Measurements from ENCODE around the gene NXPH4. TPM values are rescaled to one million over a fixed set of nuclear protein-coding genes. Genes with fewer than 3 reads are reported as not detected.

NXPH4 gene
- polyA plus RNA-seq, 1 donor: 0.91 TPM

DNA sequence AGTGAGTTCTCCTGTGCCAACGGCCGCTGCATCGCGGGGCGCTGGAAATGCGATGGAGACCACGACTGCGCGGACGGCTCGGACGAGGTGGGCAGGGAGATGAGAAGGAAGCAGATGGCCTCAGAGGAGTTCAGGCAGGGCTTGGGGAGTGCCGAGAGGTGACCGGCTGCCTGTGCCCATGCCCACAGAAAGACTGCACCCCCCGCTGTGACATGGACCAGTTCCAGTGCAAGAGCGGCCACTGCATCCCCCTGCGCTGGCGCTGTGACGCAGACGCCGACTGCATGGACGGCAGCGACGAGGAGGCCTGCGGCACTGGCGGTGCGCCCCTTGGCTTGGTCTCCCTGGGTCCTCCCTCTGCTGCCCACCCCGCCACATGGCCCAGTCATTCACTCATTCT, 13.4 kb upstream of the NXPH4 start:
- DNase-seq: no peak
- H3K36me3 ChIP-seq (ENCODE audit: control insufficient read depth, insufficient read depth, low read length): peaks cover 92% of the 10 kb centered on the region
- 90% methylated on average over 2 of the region's 28 CpGs for WGBS (ENCODE audit: insufficient coverage, low lambda C conversion rate)
- H3K4me3 ChIP-seq (ENCODE audit: low read length): no peak overlapping the region
- H3K27me3 ChIP-seq (ENCODE audit: control insufficient read depth, insufficient read depth, low read length): no peaks in the 10 kb centered on the region
- H3K27ac ChIP-seq (ENCODE audit: low read length): no peak overlapping the region
- no peaks in the 10 kb centered on the region for H3K9me3 ChIP-seq (ENCODE audit: control insufficient read depth, low read depth, low read length)
- H3K4me1 ChIP-seq (ENCODE audit: control insufficient read depth, insufficient read depth, low read length): no peaks in the 10 kb centered on the region

DNA sequence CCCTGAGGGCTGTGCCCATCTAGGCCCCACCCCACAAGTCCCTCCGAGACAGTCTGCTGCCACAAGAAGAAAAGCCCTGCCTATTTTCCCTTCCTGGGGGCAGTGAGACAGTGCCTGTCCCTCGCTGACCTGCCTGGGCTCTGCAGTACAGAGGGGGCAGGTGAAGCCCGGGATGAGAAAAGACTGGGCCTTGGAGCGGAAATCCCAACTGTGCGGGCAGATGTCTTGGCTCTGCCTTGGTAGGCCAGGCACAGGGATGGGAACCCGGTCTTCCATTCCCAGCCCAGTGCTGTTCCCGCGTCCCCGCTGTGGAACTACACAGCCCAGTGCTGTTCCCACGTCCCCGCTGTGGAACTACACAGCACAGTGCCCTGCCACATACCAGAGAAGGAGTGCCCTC, 12.8 kb upstream of the NXPH4 start:
- H3K4me3 ChIP-seq (ENCODE audit: low read length): no peak overlapping the region
- no peaks in the 10 kb centered on the region for H3K9me3 ChIP-seq (ENCODE audit: control insufficient read depth, low read depth, low read length)
- no peak for DNase-seq
- H3K4me1 ChIP-seq (ENCODE audit: control insufficient read depth, insufficient read depth, low read length): no peaks in the 10 kb centered on the region
- no peak overlapping the region for H3K27ac ChIP-seq (ENCODE audit: low read length)
- H3K36me3 ChIP-seq (ENCODE audit: control insufficient read depth, insufficient read depth, low read length): peaks cover 92% of the 10 kb centered on the region
- WGBS (ENCODE audit: insufficient coverage, low lambda C conversion rate): no CpG with 5 or more reads among the region's 11 CpGs
- no peaks in the 10 kb centered on the region for H3K27me3 ChIP-seq (ENCODE audit: control insufficient read depth, insufficient read depth, low read length)

DNA sequence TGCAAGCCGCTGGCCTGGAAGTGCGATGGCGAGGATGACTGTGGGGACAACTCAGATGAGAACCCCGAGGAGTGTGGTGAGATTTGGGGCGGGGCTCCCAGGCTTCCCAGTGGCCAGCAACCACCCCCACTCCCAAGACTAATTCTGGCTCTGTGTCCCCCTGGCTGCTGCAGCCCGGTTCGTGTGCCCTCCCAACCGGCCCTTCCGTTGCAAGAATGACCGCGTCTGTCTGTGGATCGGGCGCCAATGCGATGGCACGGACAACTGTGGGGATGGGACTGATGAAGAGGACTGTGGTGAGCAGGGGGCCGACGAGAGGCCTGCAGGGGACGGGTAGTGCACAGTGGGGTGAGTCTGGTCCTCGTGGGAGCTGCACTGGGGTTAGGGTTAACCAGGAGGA, 12.1 kb upstream of the NXPH4 start:
- Histone ChIP-seq H3K4me1 (ENCODE audit: control insufficient read depth, insufficient read depth, low read length) (no peaks in the 10 kb centered on the region), H3K27ac (ENCODE audit: low read length) (no peak overlapping the region), H3K36me3 (ENCODE audit: control insufficient read depth, insufficient read depth, low read length) (peaks cover 92% of the 10 kb centered on the region), H3K27me3 (ENCODE audit: control insufficient read depth, insufficient read depth, low read length) (no peaks in the 10 kb centered on the region), H3K4me3 (ENCODE audit: low read length) (no peak overlapping the region), H3K9me3 (ENCODE audit: control insufficient read depth, low read depth, low read length) (no peaks in the 10 kb centered on the region)
- no peak for DNase-seq
- no CpG with 5 or more reads among the region's 19 CpGs for WGBS (ENCODE audit: insufficient coverage, low lambda C conversion rate)

DNA sequence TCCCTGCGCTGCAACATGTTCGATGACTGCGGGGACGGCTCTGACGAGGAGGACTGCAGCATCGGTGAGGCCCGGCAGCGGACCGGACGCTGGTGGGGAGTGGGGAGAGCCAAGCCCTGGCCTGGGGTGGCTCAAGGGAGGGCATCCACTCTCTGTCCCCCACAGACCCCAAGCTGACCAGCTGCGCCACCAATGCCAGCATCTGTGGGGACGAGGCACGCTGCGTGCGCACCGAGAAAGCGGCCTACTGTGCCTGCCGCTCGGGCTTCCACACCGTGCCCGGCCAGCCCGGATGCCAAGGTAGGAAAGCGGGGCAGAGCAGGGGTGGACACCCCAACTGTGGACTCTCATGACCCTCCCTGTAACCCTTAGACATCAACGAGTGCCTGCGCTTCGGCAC, 11.4 kb upstream of the NXPH4 start:
- H3K36me3 ChIP-seq (ENCODE audit: control insufficient read depth, insufficient read depth, low read length): peaks cover 92% of the 10 kb centered on the region
- H3K9me3 ChIP-seq (ENCODE audit: control insufficient read depth, low read depth, low read length): no peaks in the 10 kb centered on the region
- no CpG with 5 or more reads among the region's 26 CpGs for WGBS (ENCODE audit: insufficient coverage, low lambda C conversion rate)
- no peaks in the 10 kb centered on the region for H3K4me1 ChIP-seq (ENCODE audit: control insufficient read depth, insufficient read depth, low read length)
- no peak overlapping the region for H3K27ac ChIP-seq (ENCODE audit: low read length)
- no peak overlapping the region for H3K4me3 ChIP-seq (ENCODE audit: low read length)
- DNase-seq: no peak
- H3K27me3 ChIP-seq (ENCODE audit: control insufficient read depth, insufficient read depth, low read length): no peaks in the 10 kb centered on the region

DNA sequence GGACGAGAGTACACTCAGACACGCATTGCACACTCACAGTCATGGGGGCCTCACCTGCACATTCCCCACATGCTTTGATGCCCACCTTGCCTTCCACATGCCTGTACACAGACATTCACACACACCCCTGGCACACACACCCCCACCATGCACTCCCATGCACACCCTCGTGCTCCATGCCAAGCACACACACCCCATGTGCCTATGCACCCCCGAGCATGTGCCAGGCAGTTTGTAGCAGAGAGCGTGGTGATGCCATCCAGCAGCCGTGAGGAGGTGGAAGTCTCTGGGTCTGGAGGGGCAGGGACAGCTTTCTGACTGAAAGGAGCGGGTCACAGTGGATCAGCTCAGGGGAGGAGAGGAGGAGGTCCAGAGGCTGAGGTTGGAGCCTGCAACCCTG, 10.7 kb upstream of the NXPH4 start:
- Histone ChIP-seq H3K4me1 (ENCODE audit: control insufficient read depth, insufficient read depth, low read length) (no peaks in the 10 kb centered on the region), H3K27ac (ENCODE audit: low read length) (no peak overlapping the region), H3K9me3 (ENCODE audit: control insufficient read depth, low read depth, low read length) (no peaks in the 10 kb centered on the region), H3K4me3 (ENCODE audit: low read length) (no peak overlapping the region), H3K36me3 (ENCODE audit: control insufficient read depth, insufficient read depth, low read length) (peaks cover 94% of the 10 kb centered on the region), H3K27me3 (ENCODE audit: control insufficient read depth, insufficient read depth, low read length) (no peaks in the 10 kb centered on the region)
- DNase-seq: no peak
- no CpG with 5 or more reads among the region's 7 CpGs for WGBS (ENCODE audit: insufficient coverage, low lambda C conversion rate)

DNA sequence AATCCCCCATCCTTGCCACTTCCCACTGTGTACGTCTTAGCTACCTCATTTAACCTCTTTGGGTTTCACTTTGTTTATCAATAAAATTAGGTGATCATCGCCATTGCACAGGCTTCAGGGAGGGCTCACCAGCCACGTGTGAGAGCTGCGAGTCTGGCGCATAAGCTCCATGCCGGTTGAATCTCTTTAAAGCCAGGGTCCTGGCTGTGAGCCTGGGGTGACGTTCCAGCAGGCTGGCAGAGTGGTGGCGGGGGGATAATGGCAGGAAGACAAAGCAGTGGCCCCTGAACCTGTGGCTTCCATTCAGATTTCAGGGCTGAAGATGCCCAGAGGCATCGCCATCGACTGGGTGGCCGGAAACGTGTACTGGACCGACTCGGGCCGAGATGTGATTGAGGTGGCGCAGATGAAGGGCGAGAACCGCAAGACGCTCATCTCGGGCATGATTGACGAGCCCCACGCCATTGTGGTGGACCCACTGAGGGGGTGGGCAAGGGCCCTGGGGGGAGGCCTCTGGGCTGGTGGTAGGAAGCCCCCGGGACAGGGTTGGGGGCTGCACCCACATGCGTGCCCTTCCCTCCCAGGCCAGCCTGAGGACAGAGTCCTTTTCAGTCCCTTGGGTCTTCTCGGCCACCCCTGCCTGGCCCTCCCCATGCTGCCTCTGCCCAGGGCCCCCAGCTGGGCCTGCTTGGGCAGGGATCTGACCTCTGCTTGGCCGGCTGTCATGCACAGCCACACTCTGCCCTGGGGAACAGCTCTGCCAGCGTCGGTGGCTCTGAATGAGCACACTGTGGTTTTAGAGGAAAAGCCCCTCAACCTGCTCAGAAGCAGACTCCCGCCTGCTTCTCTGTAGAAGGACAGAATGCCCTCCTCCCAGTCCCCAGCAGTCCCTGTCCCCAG, 8.6 kb upstream of the NXPH4 start:
- WGBS (ENCODE audit: insufficient coverage, low lambda C conversion rate): no CpG with 5 or more reads among the region's 29 CpGs
- no peak for DNase-seq
- Histone ChIP-seq H3K27me3 (ENCODE audit: control insufficient read depth, insufficient read depth, low read length) (no peaks in the 10 kb centered on the region), H3K4me1 (ENCODE audit: control insufficient read depth, insufficient read depth, low read length) (no peaks in the 10 kb centered on the region), H3K36me3 (ENCODE audit: control insufficient read depth, insufficient read depth, low read length) (peaks cover 93% of the 10 kb centered on the region), H3K4me3 (ENCODE audit: low read length) (no peak overlapping the region), H3K9me3 (ENCODE audit: control insufficient read depth, low read depth, low read length) (no peaks in the 10 kb centered on the region), H3K27ac (ENCODE audit: low read length) (no peak overlapping the region)

DNA sequence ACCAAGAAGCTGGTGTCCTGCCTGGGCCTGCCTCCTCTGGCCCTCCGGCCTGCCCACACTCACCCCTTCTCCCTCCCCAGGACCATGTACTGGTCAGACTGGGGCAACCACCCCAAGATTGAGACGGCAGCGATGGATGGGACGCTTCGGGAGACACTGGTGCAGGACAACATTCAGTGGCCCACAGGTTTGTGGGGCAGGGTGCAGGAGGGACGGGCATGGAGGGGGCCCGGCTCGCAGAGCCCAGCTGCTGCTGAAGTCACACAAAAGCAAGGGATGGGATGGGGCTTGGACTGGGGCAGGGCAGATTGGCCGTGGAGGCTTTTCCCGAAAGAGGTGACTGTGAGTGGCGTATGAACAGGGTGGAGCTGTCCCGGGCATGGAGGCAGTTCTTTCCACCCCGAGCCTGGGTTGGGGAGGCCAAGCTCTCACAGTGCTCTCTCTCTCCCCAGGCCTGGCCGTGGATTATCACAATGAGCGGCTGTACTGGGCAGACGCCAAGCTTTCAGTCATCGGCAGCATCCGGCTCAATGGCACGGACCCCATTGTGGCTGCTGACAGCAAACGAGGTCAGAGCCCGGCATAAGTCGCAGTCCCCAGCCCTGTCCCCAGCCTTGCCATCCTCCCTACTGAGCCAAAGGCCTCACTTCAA, 7.8 kb upstream of the NXPH4 start:
- 80% methylated on average over 1 of the region's 22 CpGs for WGBS (ENCODE audit: insufficient coverage, low lambda C conversion rate)
- peaks cover under 1% of the 10 kb centered on the region for H3K27me3 ChIP-seq (ENCODE audit: control insufficient read depth, insufficient read depth, low read length)
- no peak for DNase-seq
- no peak overlapping the region for H3K4me3 ChIP-seq (ENCODE audit: low read length)
- peaks cover 86% of the 10 kb centered on the region for H3K36me3 ChIP-seq (ENCODE audit: control insufficient read depth, insufficient read depth, low read length)
- no peak overlapping the region for H3K27ac ChIP-seq (ENCODE audit: low read length)
- no peaks in the 10 kb centered on the region for H3K4me1 ChIP-seq (ENCODE audit: control insufficient read depth, insufficient read depth, low read length)
- no peaks in the 10 kb centered on the region for H3K9me3 ChIP-seq (ENCODE audit: control insufficient read depth, low read depth, low read length)

DNA sequence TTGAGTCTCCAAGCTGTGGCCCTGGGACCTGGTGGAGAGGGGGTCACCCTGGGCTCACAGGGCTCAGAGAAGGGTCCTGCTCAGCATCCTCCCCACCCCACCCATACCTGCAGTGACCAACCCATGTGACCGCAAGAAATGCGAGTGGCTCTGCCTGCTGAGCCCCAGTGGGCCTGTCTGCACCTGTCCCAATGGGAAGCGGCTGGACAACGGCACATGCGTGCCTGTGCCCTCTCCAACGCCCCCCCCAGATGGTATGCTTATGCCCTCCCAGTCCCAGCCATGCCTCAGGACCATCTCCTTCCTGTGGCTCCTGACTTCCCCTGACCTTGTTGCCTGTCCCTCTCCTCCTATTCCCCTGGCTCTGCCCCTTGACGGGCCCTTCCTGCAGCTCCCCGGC, 6.7 kb upstream of the NXPH4 start:
- WGBS (ENCODE audit: insufficient coverage, low lambda C conversion rate): no CpG with 5 or more reads among the region's 8 CpGs
- H3K9me3 ChIP-seq (ENCODE audit: control insufficient read depth, low read depth, low read length): no peaks in the 10 kb centered on the region
- DNase-seq: no peak
- no peak overlapping the region for H3K27ac ChIP-seq (ENCODE audit: low read length)
- H3K27me3 ChIP-seq (ENCODE audit: control insufficient read depth, insufficient read depth, low read length): peaks cover 8% of the 10 kb centered on the region
- H3K4me1 ChIP-seq (ENCODE audit: control insufficient read depth, insufficient read depth, low read length): no peaks in the 10 kb centered on the region
- no peak overlapping the region for H3K4me3 ChIP-seq (ENCODE audit: low read length)
- H3K36me3 ChIP-seq (ENCODE audit: control insufficient read depth, insufficient read depth, low read length): peaks cover 74% of the 10 kb centered on the region

DNA sequence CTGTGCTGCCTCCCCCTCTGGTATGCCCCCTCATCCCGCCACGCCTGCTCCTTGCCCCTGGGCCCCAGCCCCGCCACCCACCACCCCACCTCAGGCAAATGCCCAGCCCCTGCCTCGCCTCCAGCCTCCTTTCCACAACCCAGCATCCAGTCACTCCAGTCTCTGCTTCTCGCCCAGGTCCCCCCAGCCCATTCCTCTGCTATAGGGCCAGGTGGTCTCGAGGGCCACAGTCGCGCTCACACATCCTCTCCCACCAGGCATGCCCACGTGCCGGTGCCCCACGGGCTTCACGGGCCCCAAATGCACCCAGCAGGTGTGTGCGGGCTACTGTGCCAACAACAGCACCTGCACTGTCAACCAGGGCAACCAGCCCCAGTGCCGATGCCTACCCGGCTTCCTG, 6.1 kb upstream of the NXPH4 start:
- Histone ChIP-seq H3K4me3 (ENCODE audit: low read length) (no peak overlapping the region), H3K27ac (ENCODE audit: low read length) (no peak overlapping the region), H3K27me3 (ENCODE audit: control insufficient read depth, insufficient read depth, low read length) (peaks cover 14% of the 10 kb centered on the region), H3K9me3 (ENCODE audit: control insufficient read depth, low read depth, low read length) (no peaks in the 10 kb centered on the region), H3K36me3 (ENCODE audit: control insufficient read depth, insufficient read depth, low read length) (peaks cover 69% of the 10 kb centered on the region), H3K4me1 (ENCODE audit: control insufficient read depth, insufficient read depth, low read length) (no peaks in the 10 kb centered on the region)
- DNase-seq: no peak
- WGBS (ENCODE audit: insufficient coverage, low lambda C conversion rate): no CpG with 5 or more reads among the region's 15 CpGs

DNA sequence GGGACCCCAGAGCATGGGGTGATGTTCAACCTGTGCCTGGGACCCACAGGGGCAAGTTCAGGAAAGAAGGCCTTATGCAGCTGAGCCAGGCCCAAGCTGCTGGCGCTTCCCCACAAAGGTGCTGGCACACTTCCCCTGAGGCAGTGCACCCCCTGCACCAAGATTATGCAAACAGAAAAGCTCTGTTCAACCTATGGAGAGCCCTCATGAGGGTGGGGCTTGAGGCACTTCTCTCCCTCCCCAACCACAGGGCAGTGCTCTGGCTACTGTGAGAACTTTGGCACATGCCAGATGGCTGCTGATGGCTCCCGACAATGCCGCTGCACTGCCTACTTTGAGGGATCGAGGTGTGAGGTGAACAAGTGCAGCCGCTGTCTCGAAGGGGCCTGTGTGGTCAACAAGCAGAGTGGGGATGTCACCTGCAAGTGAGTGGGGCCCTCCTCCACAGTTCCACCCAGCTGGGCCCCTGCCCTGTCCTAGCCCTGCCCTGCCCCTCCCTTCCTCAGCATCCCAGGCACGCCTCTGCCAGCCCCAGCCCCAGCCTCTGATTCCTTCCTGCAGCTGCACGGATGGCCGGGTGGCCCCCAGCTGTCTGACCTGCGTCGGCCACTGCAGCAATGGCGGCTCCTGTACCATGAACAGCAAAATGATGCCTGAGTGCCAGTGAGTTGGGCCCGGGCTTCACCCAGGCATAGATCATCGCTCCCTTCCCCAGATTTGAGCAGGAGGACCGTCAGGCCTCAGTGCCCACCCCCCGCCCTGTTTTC, 5.5 kb upstream of the NXPH4 start:
- WGBS (ENCODE audit: insufficient coverage, low lambda C conversion rate): no CpG with 5 or more reads among the region's 16 CpGs
- Histone ChIP-seq H3K9me3 (ENCODE audit: control insufficient read depth, low read depth, low read length) (no peaks in the 10 kb centered on the region), H3K27me3 (ENCODE audit: control insufficient read depth, insufficient read depth, low read length) (peaks cover 20% of the 10 kb centered on the region), H3K36me3 (ENCODE audit: control insufficient read depth, insufficient read depth, low read length) (peaks cover 63% of the 10 kb centered on the region), H3K4me1 (ENCODE audit: control insufficient read depth, insufficient read depth, low read length) (no peaks in the 10 kb centered on the region), H3K27ac (ENCODE audit: low read length) (no peak overlapping the region), H3K4me3 (ENCODE audit: low read length) (no peak overlapping the region)
- DNase-seq: no peak

All from large intestine (tissue), 3 donors.